AG10803 (cell line): ENCODE measurements around the gene KIF15.

Source experiments
- DNase-seq: peaks from one replicate; pipeline ENCODE4 v3.0.0; 2010; ENCODE audit warnings: low read depth
- H3K4me3 ChIP-seq: 2 replicates; pipeline ENCODE4 v1.5.1; 2011; ENCODE audit warnings: mild to moderate bottlenecking, low read length, control low read depth
- CTCF ChIP-seq: conservative IDR thresholded peaks from 2 replicates; pipeline ENCODE4 v1.5.1; 2011; ENCODE audit warnings: mild to moderate bottlenecking, low read length, control low read depth, inconsistent platforms

The KIF15 gene

GRCh38 chr3:44761424-44762169 lies at the start of gene KIF15, which contains the start of gene KIAA1143:
KIF15 (plus strand) TSS chr3:44761794; CDS start chr3:44761866, 72 bp downstream.
KIAA1143 (minus strand) TSS chr3:44761619; CDS start chr3:44761602, 17 bp downstream.
- DNase-seq: peak; percentile 93
- no peak for TF ChIP-seq CTCF
- H3K4me3 ChIP-seq: peak within 1 kb of the TSS; percentile 92

- peak; percentile 29; the same call in 1 of the 2 replicates for TF ChIP-seq CTCF
- H3K4me3 ChIP-seq: peak within 1 kb of the TSS; percentile 82
- peak; percentile 90 for DNase-seq
These were observed 49.0 kb upstream of the KIF15 start, which contains the start of gene ZNF502 for GRCh38 chr3:44712455-44713075. ZNF502 (plus strand) TSS chr3:44712660; CDS start chr3:44720262, 7,602 bp downstream.

GRCh38 chr3:44721231-44722102 lies 40.1 kb upstream of the KIF15 start:
- H3K4me3 ChIP-seq: no peak overlapping the region
- no peak for DNase-seq
- no peak for TF ChIP-seq CTCF

GRCh38 chr3:44722103-44722401 lies 39.5 kb upstream of the KIF15 start:
- H3K4me3 ChIP-seq: no peak overlapping the region
- no peak for DNase-seq
- TF ChIP-seq CTCF: no peak

GRCh38 chr3:44729384-44729910 lies 32.1 kb upstream of the KIF15 start, which contains the start of gene ZNF501:
ZNF501 (plus strand) TSS chr3:44729635; CDS start chr3:44734422, 4,787 bp downstream.
- TF ChIP-seq CTCF: no peak
- DNase-seq: peak; percentile 90
- H3K4me3 ChIP-seq: peak within 1 kb of the TSS; percentile 69

- no peak for DNase-seq
These were observed 26.9 kb upstream of the KIF15 start for GRCh38 chr3:44734646-44735168.

More at GRCh38 chr3:44734646-44735168, 26.9 kb upstream of the KIF15 start:
- TF ChIP-seq CTCF: no peak
- no peak overlapping the region for H3K4me3 ChIP-seq
